ENCODE data around the gene BTBD16. TPM values are rescaled to one million over a fixed set of nuclear protein-coding genes. Genes with fewer than 3 reads are reported as not detected.

Gene BTBD16
- total and polyA plus RNA-seq, 10 of the 15 experiments (the other 5 are each of a cell fraction or from before 2014, with no cell fraction given) = 0.11 TPM; not detected in 9

GRCh38 chr10:122344741-122345258, 73.7 kb downstream of the BTBD16 start (continued):
- no peak for TF ChIP-seq ZBTB4 (CRISPR knock-in tag; IDR thresholded peaks at IDR 0.05)
- TF ChIP-seq SREBF1 (IDR thresholded peaks at IDR 0.05; ENCODE audit: low read length) = no peak
- no peak for TF ChIP-seq NFYB (IDR thresholded peaks at IDR 0.05; ENCODE audit: insufficient read depth, low read depth, low read length)

GRCh38 chr10:122346326-122346950, 75.3 kb downstream of the BTBD16 start:
- Histone ChIP-seq H3K27me3 (replicated peaks in 1 of 2; ENCODE audit: control insufficient read depth in 2 of 2, insufficient read depth in 2 of 2, low read length in 1 of 2) (peaks cover 0 to 4% of the 10 kb centered on the region in 2 experiments; a peak in 2 of 4 replicates), H2AFZ (ENCODE audit: control insufficient read depth, low read depth, low read length) (no peak overlapping the region), H3K27ac (ENCODE audit: control insufficient read depth, insufficient read depth) (no peak overlapping the region), H3K79me2 (ENCODE audit: control insufficient read depth, insufficient read depth, low read length) (no peaks in the 10 kb centered on the region), H3K9me3 (replicated peaks; ENCODE audit: control insufficient read depth, insufficient read depth, low read length) (no peaks in the 10 kb centered on the region), H3K9ac (ENCODE audit: control insufficient read depth, insufficient read depth, low read length) (no peak overlapping the region), H3K4me1 (ENCODE audit: control insufficient read depth, insufficient read depth, low read length) (no peaks in the 10 kb centered on the region; the same call in 1 of the 2 replicates), H3K36me3 (ENCODE audit: control insufficient read depth in 2 of 2, insufficient read depth in 2 of 2, low read length in 1 of 2) (no peaks in the 10 kb centered on the region), H4K20me1 (ENCODE audit: control insufficient read depth, insufficient read depth) (no peaks in the 10 kb centered on the region), H3K4me2 (ENCODE audit: control insufficient read depth, insufficient read depth) (no peak overlapping the region), H3K4me3 (no peak overlapping the region)
- RAD21 ChIA-PET (ENCODE audit: unreplicated experiment) = no interaction called here
- WGBS (ENCODE audit: insufficient coverage, insufficient replicate concordance, low lambda C conversion rate, missing lambda C conversion rate) = 48% methylated on average over 4 of the region's 4 CpGs
- no TSS peak for BruUV-seq (replicated peaks)
- no peak for ATAC-seq
- in situ Hi-C loops (cut with MboI) = loop anchor here (5.0 kb wide), 1 partner anchor 81 kb away; no protein-coding TSS in a partner anchor
- DNase-seq (ENCODE audit: low read depth, low spot score) = no peak
- POLR2A ChIA-PET = no interaction called here
- CTCF ChIA-PET = no interaction called here
- intact Hi-C loops (cut with micrococcal nuclease; ENCODE audit: unreplicated experiment) = no loop called here
- FAIRE-seq = no peak
- SMC1A ChIA-PET (ENCODE audit: uncharacterized antibody, unreplicated experiment) = interaction anchor here (1.3 kb wide), 1 partner anchor 88 kb away, joined by 6 read pairs; no protein-coding TSS in a partner anchor
- no peak for TF ChIP-seq CTCF (IDR thresholded peaks at IDR 0.05 in 2 of 3, conservative IDR thresholded peaks at IDR 0.05 in 1 of 3; ENCODE audit: control insufficient read depth in 2 of 3, extremely low read depth in 1 of 3, insufficient read depth in 1 of 3, low read depth in 3 of 3, low read length in 3 of 3)
- TF ChIP-seq ZNF384 (IDR thresholded peaks at IDR 0.05; ENCODE audit: borderline replicate concordance, low read depth, low read length) = no peak
- TF ChIP-seq ELK1 (IDR thresholded peaks at IDR 0.05; ENCODE audit: low read depth, low read length) = no peak
- no peak for TF ChIP-seq RB1 (IDR thresholded peaks at IDR 0.05; ENCODE audit: borderline replicate concordance)
- TF ChIP-seq LARP7 (IDR thresholded peaks at IDR 0.05) = no peak
- TF ChIP-seq TARDBP (IDR thresholded peaks at IDR 0.05; ENCODE audit: borderline replicate concordance) = no peak
- no peak for TF ChIP-seq ZBTB4 (CRISPR knock-in tag; IDR thresholded peaks at IDR 0.05)
